GM12878 (cell line): ENCODE data around the gene LYPD4. TPM values are rescaled to one million over a fixed set of nuclear protein-coding genes. Genes with fewer than 3 reads are reported as not detected.

Source experiments
- ATAC-seq: fragments of 200-7000 bp; cut with Tn5 transposase; 3 replicates; pipeline ENCODE4 v1.9.1; 2020; ENCODE audit warnings: mild to moderate bottlenecking, moderate library complexity
- BruUV-seq: library from RNA; stranded (reverse); fragments of 400-500 nt; replicated peaks from 2 replicates; lab custom pipeline; 2021; lab: Mats Ljungman, UMichigan
- CTCF ChIA-PET: fragments of 300-600 bp; sonication (Branson Sonifier 250); formaldehyde crosslinking; extraction: SDS; loops from one replicate; lab custom pipeline; 2021; ENCODE audit warnings: inconsistent platforms; lab: Yijun Ruan, JAX
- POLR2A ChIA-PET: fragments of 350-600 bp; formaldehyde crosslinking; extraction: SDS; loops from one replicate; lab custom pipeline; 2021; ENCODE audit warnings: inconsistent platforms; lab: Charles Lee
- RAD21 ChIA-PET: fragments of 300-600 bp; sonication (Branson Sonifier 250); formaldehyde crosslinking; loops from one replicate; lab custom pipeline; 2023; ENCODE audit warnings: antibody characterized with exemption; ENCODE audit not compliant: unreplicated experiment; lab: Charles Lee
- SMC1A ChIA-PET: fragments of 300-600 bp; sonication (Branson Sonifier 250); formaldehyde crosslinking; loops from one replicate; lab custom pipeline; 2023; ENCODE audit not compliant: unreplicated experiment, uncharacterized antibody; lab: Charles Lee
- DNase-seq: peaks from one replicate; pipeline ENCODE4 v3.0.0-alpha.2; 2011; ENCODE audit warnings: low read depth, low spot score
- FAIRE-seq: peaks from 3 replicates; lab custom pipeline; 2011; peaks lifted over from hg19 to GRCh38; lab: Jason Lieb, UNC
- H2AFZ ChIP-seq: 2 replicates; pipeline ENCODE4 v1.6.0; 2011; ENCODE audit warnings: low read depth, low read length, control low read depth; ENCODE audit not compliant: control insufficient read depth
- H3K27ac ChIP-seq: 2 replicates; pipeline ENCODE4 v1.5.1; 2011; ENCODE audit warnings: control low read depth; ENCODE audit not compliant: control insufficient read depth, insufficient read depth
- H3K27me3 ChIP-seq, 2 experiments: replicated peaks in 1 of 2; 2 replicates each; pipeline versions ENCODE4 v1.6.0 to v1.6.1; 2011; ENCODE audit warnings: low read length in 1 of 2; ENCODE audit not compliant: control insufficient read depth in 2 of 2, insufficient read depth in 2 of 2
- H3K36me3 ChIP-seq, 2 experiments: 2 replicates each; pipeline ENCODE4 v1.5.1; 2011; ENCODE audit warnings: low read length in 1 of 2; ENCODE audit not compliant: control insufficient read depth in 2 of 2, insufficient read depth in 2 of 2
- H3K4me1 ChIP-seq: 2 replicates; pipeline ENCODE4 v1.6.1; 2011; ENCODE audit warnings: mild to moderate bottlenecking, low read length, moderate library complexity, mixed read lengths; ENCODE audit not compliant: control insufficient read depth, insufficient read depth
- H3K4me2 ChIP-seq: 2 replicates; pipeline ENCODE4 v1.6.0; 2011; ENCODE audit warnings: control low read depth; ENCODE audit not compliant: control insufficient read depth, insufficient read depth
- H3K4me3 ChIP-seq: fragments of 200-600 bp; sonication (generic); 2 replicates; pipeline ENCODE4 v1.5.1; 2016
- H3K79me2 ChIP-seq: 2 replicates; pipeline ENCODE4 v1.6.0; 2011; ENCODE audit warnings: low read length; ENCODE audit not compliant: control insufficient read depth, insufficient read depth
- H3K9ac ChIP-seq: 2 replicates; pipeline ENCODE4 v1.8.0; 2011; ENCODE audit warnings: low read length, control low read depth, mixed read lengths; ENCODE audit not compliant: control insufficient read depth, insufficient read depth
- H3K9me3 ChIP-seq: replicated peaks from 3 replicates; pipeline ENCODE4 v1.5.1; 2011; ENCODE audit warnings: mild to moderate bottlenecking, low read length; ENCODE audit not compliant: control insufficient read depth, insufficient read depth
- H4K20me1 ChIP-seq: 2 replicates; pipeline ENCODE4 v1.6.0; 2011; ENCODE audit not compliant: control insufficient read depth, insufficient read depth
- ATF2 ChIP-seq: IDR thresholded peaks from 2 replicates; pipeline ENCODE4 v1.6.1; 2012; ENCODE audit warnings: low read length, inconsistent platforms
- BRCA1 ChIP-seq: IDR thresholded peaks from 2 replicates; pipeline ENCODE4 v1.6.1; 2011; ENCODE audit warnings: low read depth, low read length, improper control_type of control experiment
- CREB1 ChIP-seq: IDR thresholded peaks from 2 replicates; pipeline ENCODE4 v1.6.1; 2012; ENCODE audit warnings: low read depth, mild to moderate bottlenecking, inconsistent platforms
- CTCF ChIP-seq, 3 experiments: IDR thresholded peaks in 2 of 3; conservative IDR thresholded peaks in 1 of 3; 2 replicates each; pipeline ENCODE4 v1.5.1; 2011; ENCODE audit warnings: low read depth in 3 of 3, low read length in 3 of 3, mild to moderate bottlenecking in 3 of 3, control low read depth in 2 of 3, moderate library complexity in 2 of 3, inconsistent platforms in 1 of 3, mixed read lengths in 1 of 3; ENCODE audit not compliant: control insufficient read depth in 2 of 3, insufficient read depth in 1 of 3; ENCODE audit errors: extremely low read depth in 1 of 3
- IRF3 ChIP-seq: fragments of 450-650 bp; IDR thresholded peaks from 2 replicates; pipeline ENCODE4 v1.6.1; 2014; ENCODE audit warnings: mild to moderate bottlenecking
- MAX ChIP-seq: IDR thresholded peaks from 2 replicates; pipeline ENCODE4 v1.6.1; 2012; ENCODE audit warnings: low read depth, low read length, improper control_type of control experiment
- MTA3 ChIP-seq: IDR thresholded peaks from 2 replicates; pipeline ENCODE4 v1.6.1; 2012; ENCODE audit warnings: low read length, inconsistent platforms, borderline replicate concordance
- NFIC ChIP-seq: IDR thresholded peaks from 2 replicates; pipeline ENCODE4 v1.6.1; 2012; ENCODE audit warnings: low read depth, mild to moderate bottlenecking, inconsistent platforms, low read length, moderate library complexity
- POU2F2 ChIP-seq: IDR thresholded peaks from 3 replicates; pipeline ENCODE4 v1.6.1; 2011; ENCODE audit warnings: low read depth, mild to moderate bottlenecking, low read length, borderline replicate concordance
- RAD21 ChIP-seq: IDR thresholded peaks from 2 replicates; pipeline ENCODE4 v1.6.1; 2011; ENCODE audit warnings: mild to moderate bottlenecking, low read depth, low read length, moderate library complexity; ENCODE audit not compliant: insufficient read depth
- RBBP5 ChIP-seq: fragments of 200-600 bp; sonication (generic); conservative IDR thresholded peaks from 2 replicates; pipeline ENCODE4 v1.6.1; 2016
- RELA ChIP-seq: fragments of 450-650 bp; IDR thresholded peaks from 2 replicates; pipeline ENCODE4 v1.8.0; 2014; ENCODE audit warnings: borderline replicate concordance; ENCODE audit not compliant: partially characterized antibody
- SKIL ChIP-seq: fragments of 450-650 bp; IDR thresholded peaks from 2 replicates; pipeline ENCODE4 v1.6.1; 2017; ENCODE audit warnings: mild to moderate bottlenecking, low read depth, inconsistent platforms; ENCODE audit not compliant: poor library complexity, severe bottlenecking
- SMAD5 ChIP-seq: IDR thresholded peaks from 2 replicates; pipeline ENCODE4 v1.6.1; 2016; ENCODE audit warnings: antibody characterized with exemption, low read depth
- SPI1 ChIP-seq: IDR thresholded peaks from 2 replicates; pipeline ENCODE4 v1.6.1; 2011; ENCODE audit warnings: low read depth, mild to moderate bottlenecking, low read length, moderate library complexity, borderline replicate concordance; ENCODE audit not compliant: insufficient read depth
- ZBTB33 ChIP-seq: fragments of 450-650 bp; IDR thresholded peaks from 2 replicates; pipeline ENCODE4 v1.6.1; 2017; ENCODE audit warnings: mild to moderate bottlenecking
- ZZZ3 ChIP-seq: IDR thresholded peaks from 2 replicates; pipeline ENCODE4 v1.6.1; 2011; ENCODE audit warnings: low read depth; ENCODE audit not compliant: control insufficient read depth, insufficient read length
- WGBS: methylation state at CpG from one replicate; pipeline ENCODE4 v1.1.6; 2016; ENCODE audit warnings: low lambda C conversion rate; ENCODE audit not compliant: insufficient replicate concordance, insufficient coverage; ENCODE audit errors: missing lambda C conversion rate; 5-methylcytosine and 5-hydroxymethylcytosine counted together
- in situ Hi-C: fragments of 300-500 bp; cut with MboI; formaldehyde crosslinking; loops from 9 replicates; pipeline ENCODE4 v1.14.3; 2018; ENCODE audit warnings: mixed read lengths
- intact Hi-C: fragments of 100-400 bp; cut with micrococcal nuclease; formaldehyde crosslinking; loops from one replicate; pipeline ENCODE4 v1.14.2; 2022; ENCODE audit not compliant: unreplicated experiment
- polyA plus RNA-seq, 11 experiments: library from polyadenylated mRNA; depleted of rRNA in 4 of 11; unstranded in 6 of 11; stranded (reverse) in 5 of 11; fragments of >200 nt; fragmentation: Nextera tagmentation in 4 of 11; fragmentation: Illumina TruSeq in 1 of 11; extraction: Ambion mirVana in 4 of 11; extraction: Trizol in 1 of 11; gene quantifications; 1 replicate in 1 of 11; 2 replicates in 10 of 11; pipeline versions ENCODE4 v1.2.1 to v1.2.3, GENCODE V29; 2011 to 2016; ENCODE audit warnings: inconsistent platforms in 2 of 11, missing spikeins in 2 of 11, low read depth in 1 of 11
- total RNA-seq, 4 experiments: library from RNA; depleted of rRNA in 3 of 4; stranded (reverse); fragments of >200 nt in 3 of 4; fragmentation: Illumina TruSeq in 1 of 4; extraction: Trizol in 1 of 4; gene quantifications; 2 replicates each; pipeline versions ENCODE4 v1.2.1 to v1.2.3, GENCODE V29; 2013 to 2021

Gene LYPD4
- total and polyA plus RNA-seq, 10 of the 15 experiments (the other 5 are each of a cell fraction or from before 2014, with no cell fraction given): not detected

- no peaks in the 10 kb centered on the region for H3K36me3 ChIP-seq
- no peak for DNase-seq
- RAD21 ChIA-PET: no interaction called here
- no peaks in the 10 kb centered on the region; a peak in 1 of 4 replicates for H3K27me3 ChIP-seq
- no peak for ATAC-seq
- 29% methylated on average over 4 of the region's 4 CpGs for WGBS
- in situ Hi-C loops: no loop called here
- no peak overlapping the region for H3K4me2 ChIP-seq
- SMC1A ChIA-PET: no interaction called here
- no TSS peak for BruUV-seq
- H4K20me1 ChIP-seq: no peaks in the 10 kb centered on the region
- H3K4me1 ChIP-seq: peaks cover 5% of the 10 kb centered on the region
- H3K9ac ChIP-seq: no peak overlapping the region
- no peak overlapping the region for H2AFZ ChIP-seq
- H3K79me2 ChIP-seq: no peaks in the 10 kb centered on the region
- no peak overlapping the region for H3K27ac ChIP-seq
- H3K4me3 ChIP-seq: no peak overlapping the region
- POLR2A ChIA-PET: no interaction called here
- intact Hi-C loops: no loop called here
- no peaks in the 10 kb centered on the region for H3K9me3 ChIP-seq
- CTCF ChIA-PET: no interaction called here
- no peak for FAIRE-seq
- TF ChIP-seq MTA3 (no peak), IRF3 (no peak), ZBTB33 (no peak), CTCF (IDR thresholded peaks at IDR 0.05 in 2 of 3, conservative IDR thresholded peaks at IDR 0.05 in 1 of 3; ENCODE audit: control insufficient read depth in 2 of 3, extremely low read depth in 1 of 3, insufficient read depth in 1 of 3, low read depth in 3 of 3, low read length in 3 of 3) (no peak), MAX (no peak), RBBP5 (no peak), POU2F2 (no peak), RELA (no peak), ZZZ3 (no peak), CREB1 (no peak), SKIL (no peak), ATF2 (no peak), BRCA1 (no peak), SPI1 (no peak), SMAD5 (no peak), NFIC (no peak), RAD21 (no peak)
Measured at GRCh38 chr19:41813911-41814310, 30.6 kb downstream of the LYPD4 start.
